ENCODE measurements around the gene PAK1.

DNA sequence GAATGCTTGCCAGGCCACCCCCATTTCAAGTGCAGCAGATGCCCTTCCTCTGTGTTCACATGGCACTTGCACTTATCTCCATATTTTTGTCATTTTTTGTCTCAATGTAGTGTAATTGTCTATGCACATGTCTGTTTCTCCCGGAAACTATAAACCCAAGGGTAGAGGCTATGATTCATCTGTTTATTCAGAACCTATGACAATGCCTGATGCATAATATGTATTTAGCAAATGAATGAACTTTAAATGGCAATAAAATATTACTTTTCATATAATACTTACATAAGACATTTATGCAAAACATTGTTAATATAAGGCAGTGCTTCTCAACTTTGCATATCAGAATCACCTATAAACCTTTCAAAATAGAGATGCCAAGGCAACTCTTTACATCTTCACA lies 6.7 kb downstream of the PAK1 start:
- no peak for TF ChIP-seq EZH2 (IDR thresholded peaks at IDR 0.05; ENCODE audit: low read length, unreplicated experiment)
- TF ChIP-seq, protein P1, sequence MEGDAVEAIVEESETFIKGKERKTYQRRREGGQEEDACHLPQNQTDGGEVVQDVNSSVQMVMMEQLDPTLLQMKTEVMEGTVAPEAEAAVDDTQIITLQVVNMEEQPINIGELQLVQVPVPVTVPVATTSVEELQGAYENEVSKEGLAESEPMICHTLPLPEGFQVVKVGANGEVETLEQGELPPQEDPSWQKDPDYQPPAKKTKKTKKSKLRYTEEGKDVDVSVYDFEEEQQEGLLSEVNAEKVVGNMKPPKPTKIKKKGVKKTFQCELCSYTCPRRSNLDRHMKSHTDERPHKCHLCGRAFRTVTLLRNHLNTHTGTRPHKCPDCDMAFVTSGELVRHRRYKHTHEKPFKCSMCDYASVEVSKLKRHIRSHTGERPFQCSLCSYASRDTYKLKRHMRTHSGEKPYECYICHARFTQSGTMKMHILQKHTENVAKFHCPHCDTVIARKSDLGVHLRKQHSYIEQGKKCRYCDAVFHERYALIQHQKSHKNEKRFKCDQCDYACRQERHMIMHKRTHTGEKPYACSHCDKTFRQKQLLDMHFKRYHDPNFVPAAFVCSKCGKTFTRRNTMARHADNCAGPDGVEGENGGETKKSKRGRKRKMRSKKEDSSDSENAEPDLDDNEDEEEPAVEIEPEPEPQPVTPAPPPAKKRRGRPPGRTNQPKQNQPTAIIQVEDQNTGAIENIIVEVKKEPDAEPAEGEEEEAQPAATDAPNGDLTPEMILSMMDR (conservative IDR thresholded peaks at IDR 0.05; ENCODE audit: low read depth, low read length) = no peak
- no peak for TF ChIP-seq EZH2phosphoT487 (IDR thresholded peaks at IDR 0.05; ENCODE audit: borderline replicate concordance, low read length)
